ENCODE measurements around the gene SPATA17. TPM values are rescaled to one million over a fixed set of nuclear protein-coding genes. Genes with fewer than 3 reads are reported as not detected.
"Not testable (repeated sequence)": the region's sequence is repeated elsewhere in the genome, so short reads cannot be mapped to it uniquely, and the experiment has no call there.

SPATA17 gene
- polyA plus RNA-seq, 3 donors from 2014 or later = not detected

DNA sequence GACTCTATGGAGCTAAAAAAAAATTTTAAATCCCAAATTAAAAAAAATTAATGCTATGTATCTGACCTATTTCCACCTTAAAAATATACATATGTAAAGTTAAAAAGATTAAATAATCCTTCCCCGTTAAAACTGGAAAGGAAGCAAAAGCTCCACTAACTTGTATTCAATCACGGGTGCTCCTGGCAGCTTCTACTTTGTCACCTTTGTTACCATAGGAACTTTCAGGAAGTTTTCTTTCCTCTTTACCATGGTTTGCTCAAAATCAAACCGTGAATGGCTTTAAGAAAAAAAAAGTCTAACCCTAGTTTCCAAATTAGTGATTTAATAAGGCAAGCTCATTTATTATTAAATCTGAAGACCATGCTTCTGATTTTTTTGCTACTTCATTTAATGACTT lies 3.7 kb upstream of the SPATA17 start:
- DNase-seq = no peak
- Mint-ChIP-seq H3K9me3 (no peaks in the 10 kb centered on the region), H3K27me3 (ENCODE audit: low read depth in 3 of 3) (peaks cover 0 to 8% (median 7%) of the 10 kb centered on the region in 3 donors), H3K4me3 (no peak overlapping the region), H3K4me1 (peaks cover 35 to 69% of the 10 kb centered on the region in 2 donors), H3K27ac (no peak overlapping the region), H3K36me3 (peaks cover 0 to 3% (median 0%) of the 10 kb centered on the region in 3 donors)

DNA sequence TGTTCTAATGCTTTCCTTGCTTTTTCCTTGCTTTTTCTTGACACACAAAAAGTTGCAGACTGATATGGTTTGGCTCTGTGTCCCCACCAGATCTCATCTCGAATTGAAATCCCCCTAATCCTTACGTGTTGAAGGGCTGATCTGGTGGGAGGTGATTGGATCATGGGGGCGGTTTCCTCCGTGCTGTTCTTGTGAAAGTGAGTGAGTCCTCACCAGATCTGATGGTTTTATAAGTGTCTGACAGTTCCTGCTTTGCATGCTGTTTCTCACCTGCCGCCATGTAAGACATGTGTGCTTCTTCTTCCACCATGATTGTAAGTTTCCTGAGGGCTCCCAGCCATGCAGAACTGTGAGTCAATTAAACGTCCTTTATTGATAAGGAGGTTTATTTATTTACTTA lies 11.3 kb downstream of the SPATA17 start:
- H3K27me3 Mint-ChIP-seq (ENCODE audit: low read depth in 3 of 3) = peaks cover 3 to 4% (median 4%) of the 10 kb centered on the region in 3 donors
- no peak overlapping the region for H3K4me3 Mint-ChIP-seq
- no peak overlapping the region for H3K27ac Mint-ChIP-seq
- no peaks in the 10 kb centered on the region for H3K4me1 Mint-ChIP-seq
- H3K36me3 Mint-ChIP-seq = no peaks in the 10 kb centered on the region
- H3K9me3 Mint-ChIP-seq = peaks cover 0 to 2% (median 0%) of the 10 kb centered on the region in 6 donors
- DNase-seq = no peak

DNA sequence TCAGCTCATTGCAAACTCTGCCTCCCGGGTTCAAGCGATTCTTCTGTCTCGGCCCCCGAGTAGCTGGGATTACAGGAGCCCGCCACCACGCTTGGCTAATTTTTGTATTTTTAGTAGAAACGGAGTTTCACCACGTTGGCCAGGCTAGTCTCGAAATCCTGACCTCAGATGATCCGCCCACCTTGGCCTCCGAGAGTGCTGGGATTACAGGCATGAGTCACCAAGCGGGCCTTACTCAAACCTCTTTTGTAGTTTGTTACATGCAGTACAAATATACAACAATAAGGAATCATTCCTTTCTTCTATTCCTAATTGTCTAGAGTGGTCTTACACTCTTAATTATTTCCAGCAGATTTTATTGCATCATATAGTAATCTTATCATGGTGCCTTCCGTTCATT lies 16.6 kb downstream of the SPATA17 start:
- no peaks in the 10 kb centered on the region for H3K36me3 Mint-ChIP-seq
- H3K4me1 Mint-ChIP-seq = no peaks in the 10 kb centered on the region
- H3K27ac Mint-ChIP-seq = no peak overlapping the region
- DNase-seq = no peak
- H3K9me3 Mint-ChIP-seq = no peaks in the 10 kb centered on the region
- H3K27me3 Mint-ChIP-seq (ENCODE audit: low read depth in 3 of 3) = peaks cover 0 to 2% (median 0%) of the 10 kb centered on the region in 3 donors
- H3K4me3 Mint-ChIP-seq = no peak overlapping the region

DNA sequence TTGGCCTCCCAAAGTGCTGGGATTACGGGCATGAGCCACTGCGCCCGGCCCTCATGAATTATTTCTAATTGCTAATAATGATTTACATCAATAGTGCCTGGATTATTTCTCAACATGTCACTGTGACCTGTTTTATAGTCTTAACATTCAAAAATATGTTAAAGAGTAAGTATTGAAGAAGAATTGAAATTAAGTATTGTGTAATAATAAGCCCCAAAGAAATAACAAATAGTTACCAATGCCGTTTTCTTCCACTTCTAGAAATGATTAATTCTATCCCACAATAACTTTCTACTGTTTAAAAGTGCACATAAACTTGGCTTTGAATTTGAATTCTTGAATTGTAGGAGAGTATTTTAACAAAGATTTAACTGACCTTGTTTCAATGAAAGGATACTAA lies 19.5 kb downstream of the SPATA17 start:
- no peak for DNase-seq
- peaks cover 0 to 4% (median 3%) of the 10 kb centered on the region in 3 donors for H3K27me3 Mint-ChIP-seq (ENCODE audit: low read depth in 3 of 3)
- no peak overlapping the region for H3K27ac Mint-ChIP-seq
- H3K36me3 Mint-ChIP-seq = no peaks in the 10 kb centered on the region
- no peaks in the 10 kb centered on the region for H3K9me3 Mint-ChIP-seq
- no peak overlapping the region for H3K4me3 Mint-ChIP-seq
- H3K4me1 Mint-ChIP-seq = no peaks in the 10 kb centered on the region

DNA sequence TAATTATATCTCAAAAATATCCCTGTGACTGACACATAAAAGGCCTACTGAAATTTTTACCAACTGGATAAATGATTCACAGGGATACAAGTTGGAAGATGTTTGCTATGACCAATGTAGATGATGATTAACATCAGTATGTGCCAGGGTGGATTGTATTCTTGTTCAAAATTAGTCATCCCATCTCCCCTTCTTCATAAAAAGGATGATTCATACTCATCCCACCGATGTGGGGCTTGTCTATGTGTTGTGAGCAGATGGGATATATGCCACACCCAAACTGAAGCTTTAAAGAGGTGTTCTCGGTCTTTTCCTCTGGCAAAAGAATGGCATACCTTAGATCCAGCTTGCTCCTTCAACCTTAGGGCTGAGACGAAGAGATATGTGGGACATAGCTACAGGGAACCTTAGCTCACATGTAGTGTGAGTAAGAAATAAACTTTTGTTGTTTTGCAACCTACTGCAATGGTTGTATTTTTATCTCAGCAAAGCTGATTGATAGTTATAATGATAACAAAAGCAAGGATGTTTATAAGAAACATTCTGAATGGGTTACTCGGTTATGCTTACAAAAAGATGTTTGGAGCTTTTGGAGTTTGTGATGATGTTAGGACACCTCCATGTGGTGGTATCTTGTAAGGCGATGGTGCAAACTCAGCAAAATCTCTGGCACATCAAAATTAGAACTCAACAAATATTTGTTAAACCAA lies 29.4 kb downstream of the SPATA17 start:
- no peak overlapping the region for H3K4me3 Mint-ChIP-seq
- H3K27ac Mint-ChIP-seq = no peak overlapping the region
- H3K27me3 Mint-ChIP-seq (ENCODE audit: low read depth in 3 of 3) = peaks cover 1 to 7% (median 3%) of the 10 kb centered on the region in 3 donors
- H3K4me1 Mint-ChIP-seq = no peaks in the 10 kb centered on the region
- no peak for DNase-seq
- H3K36me3 Mint-ChIP-seq = no peaks in the 10 kb centered on the region
- H3K9me3 Mint-ChIP-seq = no peaks in the 10 kb centered on the region

DNA sequence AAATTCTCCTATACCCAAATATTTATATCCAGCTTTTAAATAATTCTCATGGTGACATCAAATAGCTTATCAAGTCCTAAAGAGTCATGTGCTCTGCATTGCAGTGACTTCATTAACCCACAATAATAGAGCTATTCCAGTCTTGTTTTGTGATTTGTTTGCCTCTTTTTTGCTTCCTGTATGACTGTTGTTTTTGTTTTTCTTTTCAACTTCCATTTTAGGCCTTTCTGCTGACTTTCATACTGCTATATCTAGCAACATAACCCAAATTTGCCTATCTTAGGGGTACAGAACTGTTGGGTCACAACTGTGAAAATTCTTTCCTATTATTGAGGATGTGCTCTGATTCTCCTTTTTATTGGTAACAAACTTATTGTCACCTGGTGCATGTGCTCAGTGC lies 30.3 kb downstream of the SPATA17 start:
- no peak overlapping the region for H3K4me3 Mint-ChIP-seq
- peaks cover 1 to 7% (median 3%) of the 10 kb centered on the region in 3 donors for H3K27me3 Mint-ChIP-seq (ENCODE audit: low read depth in 3 of 3)
- H3K27ac Mint-ChIP-seq = no peak overlapping the region
- H3K36me3 Mint-ChIP-seq = no peaks in the 10 kb centered on the region
- H3K4me1 Mint-ChIP-seq = no peaks in the 10 kb centered on the region
- no peak for DNase-seq
- H3K9me3 Mint-ChIP-seq = no peaks in the 10 kb centered on the region

DNA sequence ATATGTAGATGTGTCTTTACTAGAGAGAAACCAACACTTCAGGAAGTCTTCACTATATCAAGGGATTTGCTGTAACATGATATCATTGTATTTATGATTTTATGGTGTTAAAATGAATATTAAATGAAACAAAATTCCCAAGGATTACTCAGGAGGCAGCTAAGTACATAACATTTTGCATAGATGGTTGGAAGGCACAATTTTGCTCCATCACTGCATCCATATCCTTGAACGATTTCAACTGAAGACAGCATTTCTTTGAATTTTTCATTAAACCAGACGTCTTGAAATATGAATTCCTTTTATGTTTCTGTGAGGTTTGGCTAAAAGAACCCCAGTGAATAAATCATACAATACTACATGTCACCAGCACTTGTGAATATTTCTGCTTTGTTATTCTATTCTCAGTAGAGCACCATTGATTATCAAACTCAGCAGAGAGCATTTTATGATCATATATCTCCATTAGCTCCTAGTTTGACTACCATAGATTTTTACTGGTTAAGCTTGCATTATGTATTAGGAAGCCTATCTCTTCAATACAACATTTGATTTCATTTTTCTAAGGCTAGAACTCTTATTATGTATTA lies 37.3 kb downstream of the SPATA17 start:
- no peak overlapping the region for H3K27ac Mint-ChIP-seq
- no peak for DNase-seq
- peaks cover 0 to 5% (median 0%) of the 10 kb centered on the region in 6 donors for H3K9me3 Mint-ChIP-seq
- H3K4me1 Mint-ChIP-seq = no peaks in the 10 kb centered on the region
- H3K36me3 Mint-ChIP-seq = no peaks in the 10 kb centered on the region
- peaks cover 3 to 4% (median 3%) of the 10 kb centered on the region in 3 donors for H3K27me3 Mint-ChIP-seq (ENCODE audit: low read depth in 3 of 3)
- H3K4me3 Mint-ChIP-seq = no peak overlapping the region

DNA sequence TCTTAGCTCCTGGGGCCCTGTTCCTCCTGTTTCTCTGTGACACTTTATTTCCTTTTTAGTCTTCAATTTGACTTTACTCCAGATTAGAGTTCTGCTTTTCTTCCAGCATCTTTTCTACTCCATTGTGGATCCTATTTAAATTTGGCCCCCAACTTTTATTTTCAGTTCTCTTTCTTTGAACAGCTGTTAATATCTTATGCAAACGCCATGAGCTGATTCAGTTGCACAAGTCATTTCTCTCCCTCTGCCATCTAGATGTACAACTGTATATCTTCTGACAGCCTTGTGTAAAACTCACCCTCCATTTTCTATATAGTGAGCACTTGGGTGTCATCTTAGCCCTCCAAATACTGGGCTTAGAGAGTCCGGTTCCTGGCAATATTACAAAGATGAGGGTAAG lies 42.2 kb downstream of the SPATA17 start:
- H3K4me3 Mint-ChIP-seq = no peak overlapping the region
- no peaks in the 10 kb centered on the region for H3K4me1 Mint-ChIP-seq
- peaks cover 0 to 3% (median 2%) of the 10 kb centered on the region in 3 donors for H3K27me3 Mint-ChIP-seq (ENCODE audit: low read depth in 3 of 3)
- H3K27ac Mint-ChIP-seq = no peak overlapping the region
- peaks cover 0 to 6% (median 0%) of the 10 kb centered on the region in 6 donors for H3K9me3 Mint-ChIP-seq
- DNase-seq = no peak
- H3K36me3 Mint-ChIP-seq = no peaks in the 10 kb centered on the region

DNA sequence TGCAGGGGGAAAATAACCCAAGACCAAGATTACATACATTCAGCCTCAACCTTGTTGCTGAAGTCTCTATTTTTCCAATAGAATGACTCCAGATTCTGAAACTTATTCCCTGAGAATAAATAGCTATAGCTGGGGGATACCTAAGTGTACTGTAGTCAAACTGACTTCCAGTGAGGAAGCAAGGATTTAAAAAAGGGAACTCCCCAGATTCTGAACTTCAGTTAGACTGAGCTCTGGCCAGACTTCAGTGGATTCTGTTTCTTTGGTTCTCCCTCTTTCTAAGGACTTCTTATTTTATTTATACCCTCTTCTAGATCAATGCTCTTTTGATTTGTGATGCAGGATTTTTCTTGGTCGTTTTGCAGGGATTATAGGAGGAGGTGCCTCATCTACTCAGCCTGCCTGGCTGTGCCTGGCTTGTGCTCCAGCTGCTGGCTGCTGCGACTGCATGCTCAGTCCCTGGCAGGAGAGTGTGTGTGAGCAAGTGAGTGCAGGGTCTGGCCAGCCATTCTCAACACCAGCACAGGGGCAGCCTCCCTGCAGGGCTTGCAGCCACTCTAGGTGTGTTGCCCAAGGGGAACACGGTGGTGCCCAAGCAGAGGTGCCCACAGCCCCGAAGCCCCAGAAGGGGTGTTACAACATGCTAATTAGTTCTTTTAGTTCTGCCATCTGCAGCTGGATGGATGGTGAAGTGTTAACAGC lies 43.0 kb downstream of the SPATA17 start:
- H3K27me3 Mint-ChIP-seq (ENCODE audit: low read depth in 3 of 3) = peaks cover 0 to 3% (median 2%) of the 10 kb centered on the region in 3 donors
- H3K4me3 Mint-ChIP-seq = no peak overlapping the region
- no peak overlapping the region for H3K27ac Mint-ChIP-seq
- peaks cover 0 to 6% (median 0%) of the 10 kb centered on the region in 6 donors for H3K9me3 Mint-ChIP-seq
- no peaks in the 10 kb centered on the region for H3K36me3 Mint-ChIP-seq
- no peaks in the 10 kb centered on the region for H3K4me1 Mint-ChIP-seq
- no peak for DNase-seq

DNA sequence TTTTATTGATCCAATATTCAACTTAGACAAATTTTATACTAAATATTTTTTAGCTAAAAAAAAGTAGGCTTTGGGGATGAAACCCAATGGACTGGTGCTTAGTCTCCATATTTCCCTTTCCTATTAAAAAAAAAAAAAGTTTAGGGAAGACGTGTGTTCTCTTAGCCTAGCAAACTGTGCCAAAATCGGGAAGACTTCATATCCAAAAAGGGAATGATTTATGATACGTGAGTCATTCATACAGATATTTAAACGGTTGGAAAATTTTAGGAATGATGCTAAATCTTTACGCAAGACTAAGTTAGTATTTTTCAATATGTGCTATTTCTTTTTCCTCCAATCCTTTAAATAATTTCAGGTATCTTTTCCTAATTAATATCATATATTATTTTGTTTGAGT lies 50.7 kb downstream of the SPATA17 start:
- no peaks in the 10 kb centered on the region for H3K36me3 Mint-ChIP-seq
- H3K27me3 Mint-ChIP-seq (ENCODE audit: low read depth in 3 of 3) = peaks cover 0 to 3% (median 0%) of the 10 kb centered on the region in 3 donors
- no peaks in the 10 kb centered on the region for H3K4me1 Mint-ChIP-seq
- no peak overlapping the region for H3K4me3 Mint-ChIP-seq
- DNase-seq = no peak
- no peak overlapping the region for H3K27ac Mint-ChIP-seq
- peaks cover 0 to 3% (median 0%) of the 10 kb centered on the region in 6 donors for H3K9me3 Mint-ChIP-seq

DNA sequence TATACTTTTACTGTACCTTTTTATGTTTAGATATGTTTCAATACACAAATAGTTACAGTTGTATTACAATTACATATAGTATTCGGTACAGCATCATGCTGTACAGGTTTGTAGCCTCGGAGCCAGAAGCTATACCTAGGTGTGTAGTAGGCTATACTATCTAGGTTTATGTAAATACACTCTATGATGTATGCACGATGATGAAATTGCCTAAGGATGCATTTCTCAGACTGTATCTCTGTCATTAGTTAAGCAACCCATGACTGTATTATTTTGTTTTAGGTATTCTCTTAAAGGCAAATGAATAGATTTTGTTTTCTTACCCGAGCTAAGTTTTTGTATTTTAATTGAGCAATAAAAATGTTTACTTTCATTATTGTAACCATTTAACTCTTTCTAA lies 56.4 kb downstream of the SPATA17 start:
- no peak for DNase-seq
- no peaks in the 10 kb centered on the region for H3K36me3 Mint-ChIP-seq
- H3K27ac Mint-ChIP-seq = no peak overlapping the region
- H3K4me3 Mint-ChIP-seq = no peak overlapping the region
- H3K27me3 Mint-ChIP-seq (ENCODE audit: low read depth in 3 of 3) = peaks cover 0 to 1% (median 0%) of the 10 kb centered on the region in 3 donors
- H3K9me3 Mint-ChIP-seq = peaks cover 0 to 6% (median under 1%) of the 10 kb centered on the region in 6 donors
- no peaks in the 10 kb centered on the region for H3K4me1 Mint-ChIP-seq

DNA sequence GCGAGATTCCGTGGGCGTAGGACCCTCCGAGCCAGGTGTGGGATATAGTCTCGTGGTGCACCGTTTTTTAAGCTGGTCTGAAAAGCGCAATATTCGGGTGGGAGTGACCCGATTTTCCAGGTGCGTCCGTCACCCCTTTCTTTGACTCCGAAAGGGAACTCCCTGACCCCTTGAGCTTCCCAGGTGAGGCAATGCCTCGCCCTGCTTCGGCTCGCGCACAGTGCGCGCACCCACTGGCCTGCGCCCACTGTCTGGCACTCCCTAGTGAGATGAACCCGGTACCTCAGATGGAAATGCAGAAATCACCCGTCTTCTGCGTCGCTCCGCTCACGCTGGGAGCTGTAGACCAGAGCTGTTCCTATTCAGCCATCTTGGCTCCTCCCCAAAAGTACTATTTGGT lies 65.0 kb downstream of the SPATA17 start:
- H3K9me3 Mint-ChIP-seq = peaks cover 4 to 13% (median 7%) of the 10 kb centered on the region in 6 donors
- not testable (repeated sequence) for H3K27me3 Mint-ChIP-seq (ENCODE audit: low read depth in 3 of 3); H3K4me1 Mint-ChIP-seq; DNase-seq; H3K4me3 Mint-ChIP-seq; H3K27ac Mint-ChIP-seq; H3K36me3 Mint-ChIP-seq

DNA sequence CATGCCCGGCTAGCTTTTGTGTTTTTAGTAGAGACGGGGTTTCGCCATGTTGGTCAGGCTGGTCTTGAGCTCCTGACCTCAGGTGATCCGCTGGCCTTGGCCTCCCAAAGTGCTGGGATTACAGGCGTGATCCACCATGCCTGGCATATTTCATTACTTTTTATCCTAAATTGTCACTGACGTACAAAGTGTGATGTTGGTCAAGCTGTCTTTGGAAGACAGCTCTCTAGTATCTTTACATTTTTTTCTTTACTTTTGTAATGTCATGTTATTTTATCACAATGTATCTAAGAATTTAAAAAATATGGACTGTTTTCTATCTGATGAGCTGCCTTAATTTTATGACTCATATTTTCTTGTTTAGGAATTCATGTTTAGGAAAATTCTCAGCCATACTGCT lies 72.2 kb downstream of the SPATA17 start:
- Mint-ChIP-seq H3K27ac (no peak overlapping the region), H3K4me1 (no peaks in the 10 kb centered on the region), H3K27me3 (ENCODE audit: low read depth in 3 of 3) (peaks cover 0 to 1% (median 0%) of the 10 kb centered on the region in 3 donors), H3K36me3 (peaks cover 0 to 3% (median 0%) of the 10 kb centered on the region in 3 donors), H3K9me3 (peaks cover 5 to 41% (median 21%) of the 10 kb centered on the region in 6 donors), H3K4me3 (no peak overlapping the region)
- no peak for DNase-seq

DNA sequence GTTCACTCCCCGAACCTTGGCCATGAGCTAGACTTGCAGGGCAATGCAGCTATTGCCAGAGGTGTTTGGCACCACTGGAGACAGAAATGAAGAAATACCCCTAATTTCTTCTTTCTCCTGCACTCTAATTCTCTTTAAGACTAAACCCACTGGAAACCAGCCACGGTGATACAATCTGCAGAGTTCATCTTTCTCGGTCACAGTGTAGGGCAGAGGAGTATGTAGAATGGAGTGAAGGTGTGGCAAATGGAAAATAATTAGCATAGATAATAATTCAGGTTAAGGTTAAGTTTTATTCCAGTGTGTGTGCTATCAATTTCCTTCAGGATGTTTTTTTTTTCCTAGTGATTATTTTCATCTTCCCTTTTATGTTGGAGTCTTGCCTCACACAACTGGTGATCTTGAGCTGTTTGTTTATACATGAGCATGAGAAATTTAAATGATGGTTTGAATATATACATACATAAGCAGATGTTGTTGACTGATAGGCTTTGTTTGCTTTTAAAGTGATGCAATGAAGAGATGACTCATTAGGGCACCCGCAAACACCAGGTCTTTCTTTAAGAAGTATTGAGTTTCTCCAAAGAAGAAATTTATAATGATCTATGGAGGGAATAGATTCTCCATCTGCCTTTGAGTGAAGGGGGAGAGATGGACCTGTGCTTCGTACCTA lies 81.9 kb downstream of the SPATA17 start:
- Mint-ChIP-seq H3K4me3 (no peak overlapping the region), H3K9me3 (peaks cover 3 to 23% (median 11%) of the 10 kb centered on the region in 6 donors), H3K27me3 (ENCODE audit: low read depth in 3 of 3) (no peaks in the 10 kb centered on the region), H3K4me1 (no peaks in the 10 kb centered on the region), H3K36me3 (no peaks in the 10 kb centered on the region), H3K27ac (no peak overlapping the region)
- DNase-seq = no peak

Measured in immature natural killer cell (primary cell).